Endometrium (tissue), 2 donors: ENCODE measurements around the gene THSD7B.

ENCODE experiments used
- FAIRE-seq: peaks from 2 replicates; lab custom pipeline; 2012; peaks lifted over from hg19 to GRCh38; lab: Jason Lieb, UNC
- donor health status: control.
- donor health status: control.

Gene THSD7B

GRCh38 chr2:137194111-137194510 is 428.8 kb downstream of the THSD7B start:
- FAIRE-seq: no peak

GRCh38 chr2:137199751-137200150 is 434.4 kb downstream of the THSD7B start:
- no peak for FAIRE-seq

GRCh38 chr2:137202318-137202717 is 437.0 kb downstream of the THSD7B start:
- no peak for FAIRE-seq

GRCh38 chr2:137205324-137205723 is 440.0 kb downstream of the THSD7B start:
- FAIRE-seq: no peak

GRCh38 chr2:137206069-137206468 is 440.7 kb downstream of the THSD7B start:
- no peak for FAIRE-seq

GRCh38 chr2:137207030-137207429 is 441.7 kb downstream of the THSD7B start:
- FAIRE-seq: no peak

GRCh38 chr2:137208431-137208891 is 443.1 kb downstream of the THSD7B start:
- FAIRE-seq: no peak

- no peak for FAIRE-seq
Measured at GRCh38 chr2:137210039-137210438, 444.7 kb downstream of the THSD7B start.

GRCh38 chr2:137211761-137212160 is 446.4 kb downstream of the THSD7B start:
- no peak for FAIRE-seq

- no peak for FAIRE-seq
Measured at GRCh38 chr2:137220438-137220993, 455.2 kb downstream of the THSD7B start.

GRCh38 chr2:137221797-137222492 is 456.6 kb downstream of the THSD7B start:
- FAIRE-seq: no peak

- no peak for FAIRE-seq
Measured at GRCh38 chr2:137223722-137224121, 458.4 kb downstream of the THSD7B start.

GRCh38 chr2:137228566-137228965 is 463.2 kb downstream of the THSD7B start:
- no peak for FAIRE-seq

GRCh38 chr2:137229834-137230233 is 464.5 kb downstream of the THSD7B start:
- no peak for FAIRE-seq

GRCh38 chr2:137231628-137232027 is 466.3 kb downstream of the THSD7B start:
- FAIRE-seq: no peak

GRCh38 chr2:137232076-137232475 is 466.7 kb downstream of the THSD7B start:
- no peak for FAIRE-seq

- FAIRE-seq: no peak
Measured at GRCh38 chr2:137233091-137233490, 467.7 kb downstream of the THSD7B start.

GRCh38 chr2:137237055-137237454 is 471.7 kb downstream of the THSD7B start:
- no peak for FAIRE-seq

GRCh38 chr2:137238065-137238464 is 472.7 kb downstream of the THSD7B start:
- no peak for FAIRE-seq

- no peak for FAIRE-seq
Measured at GRCh38 chr2:137249463-137250130, 484.3 kb downstream of the THSD7B start.

- FAIRE-seq: no peak
Measured at GRCh38 chr2:137250401-137250800, 485.1 kb downstream of the THSD7B start.

GRCh38 chr2:137251045-137251444 is 485.7 kb downstream of the THSD7B start:
- FAIRE-seq: no peak

- no peak for FAIRE-seq
Measured at GRCh38 chr2:137252934-137253333, 487.6 kb downstream of the THSD7B start.
